GM18909 (cell line): ENCODE measurements around the gene SLC39A13.

Experiments used
- ATAC-seq: cut with Tn5 transposase; IDR thresholded peaks from one replicate; pipeline ENCODE4 v1.9.1; 2021; ENCODE audit warnings: mild to moderate bottlenecking; ENCODE audit not compliant: unreplicated experiment, poor library complexity

SLC39A13 gene

GRCh38 chr11:47380078-47380477 is 28.3 kb upstream of the SLC39A13 start:
- no peak for ATAC-seq

GRCh38 chr11:47383071-47383470 is 25.3 kb upstream of the SLC39A13 start:
- ATAC-seq: no peak

- ATAC-seq: no peak
Measured at GRCh38 chr11:47384498-47384897, 23.9 kb upstream of the SLC39A13 start.

GRCh38 chr11:47387944-47388696 is 20.3 kb upstream of the SLC39A13 start:
- no peak for ATAC-seq

GRCh38 chr11:47388697-47389576 is 19.5 kb upstream of the SLC39A13 start:
- ATAC-seq: no peak

GRCh38 chr11:47389577-47390421 is 18.6 kb upstream of the SLC39A13 start:
- no peak for ATAC-seq

- ATAC-seq: no peak
Measured at GRCh38 chr11:47390422-47390760, 18.0 kb upstream of the SLC39A13 start.

GRCh38 chr11:47391077-47391583 is 17.3 kb upstream of the SLC39A13 start:
- no peak for ATAC-seq

- ATAC-seq: no peak
Measured at GRCh38 chr11:47391711-47392432, 16.5 kb upstream of the SLC39A13 start.

GRCh38 chr11:47392546-47393162 is 15.7 kb upstream of the SLC39A13 start:
- ATAC-seq: no peak

GRCh38 chr11:47393163-47394049 is 15.0 kb upstream of the SLC39A13 start:
- no peak for ATAC-seq

GRCh38 chr11:47394050-47394321 is 14.4 kb upstream of the SLC39A13 start:
- no peak for ATAC-seq

- ATAC-seq: peak; percentile 69
Measured at GRCh38 chr11:47394322-47395222, 13.8 kb upstream of the SLC39A13 start.

- ATAC-seq: peak; percentile 1
Measured at GRCh38 chr11:47395223-47396048, 13.0 kb upstream of the SLC39A13 start.

- no peak for ATAC-seq
Measured at GRCh38 chr11:47396049-47396320, 12.4 kb upstream of the SLC39A13 start.

- ATAC-seq: no peak
Measured at GRCh38 chr11:47398011-47398410, 10.4 kb upstream of the SLC39A13 start.

GRCh38 chr11:47398551-47398950 is 9.8 kb upstream of the SLC39A13 start:
- ATAC-seq: no peak
